Mammary epithelial cell (primary cell): ENCODE measurements around the gene ENOX1.

Source experiments
- CTCF ChIP-seq, 2 donors: IDR thresholded peaks in 1 of 2; conservative IDR thresholded peaks in 1 of 2; 2 replicates each; pipeline ENCODE4 v1.5.1; 2011 to 2012; ENCODE audit warnings: inconsistent platforms in 2 of 2, low read length in 2 of 2, mild to moderate bottlenecking in 2 of 2, control low read depth in 1 of 2, low read depth in 1 of 2; ENCODE audit not compliant: insufficient read depth in 1 of 2; ENCODE audit errors: extremely low read depth in 1 of 2
- EZH2 ChIP-seq: IDR thresholded peaks from 2 replicates; pipeline ENCODE4 v1.6.1; 2012; ENCODE audit warnings: low read length, inconsistent platforms, borderline replicate concordance

- TF ChIP-seq CTCF (conservative IDR thresholded peaks at IDR 0.05 in 1 of 2, IDR thresholded peaks at IDR 0.05 in 1 of 2; ENCODE audit: extremely low read depth in 1 of 2, insufficient read depth in 1 of 2, low read depth in 1 of 2, low read length in 2 of 2) = no peak
- no peak for TF ChIP-seq EZH2
Measured at GRCh38 chr13:43265028-43265427, 521.7 kb downstream of the ENOX1 start.
